A204.1 (cell line): Measurements from ENCODE around the gene CHIT1.
"Not testable (repeated sequence)": the region's sequence is repeated elsewhere in the genome, so short reads cannot be mapped to it uniquely, and the experiment has no call there.

ENCODE experiments used
- FAIRE-seq: peaks from 2 replicates; lab custom pipeline; 2012; peaks lifted over from hg19 to GRCh38; lab: Jason Lieb, UNC

Gene CHIT1

GRCh38 chr1:203265541-203265940 is 36.1 kb upstream of the CHIT1 start:
- FAIRE-seq: no peak

GRCh38 chr1:203264052-203264501 is 34.6 kb upstream of the CHIT1 start:
- no peak for FAIRE-seq

GRCh38 chr1:203263496-203263895 is 34.0 kb upstream of the CHIT1 start:
- FAIRE-seq: no peak

GRCh38 chr1:203256636-203257035 is 27.2 kb upstream of the CHIT1 start:
- not testable (repeated sequence) for FAIRE-seq

GRCh38 chr1:203254782-203255181 is 25.3 kb upstream of the CHIT1 start:
- FAIRE-seq: not testable (repeated sequence)

- FAIRE-seq: no peak
Observed at GRCh38 chr1:203252678-203253077, 23.2 kb upstream of the CHIT1 start.

- no peak for FAIRE-seq
Observed at GRCh38 chr1:203251466-203251865, 22.0 kb upstream of the CHIT1 start.

- no peak for FAIRE-seq
Observed at GRCh38 chr1:203250911-203251310, 21.4 kb upstream of the CHIT1 start.

- no peak for FAIRE-seq
Observed at GRCh38 chr1:203244776-203245175, 15.3 kb upstream of the CHIT1 start.

GRCh38 chr1:203241708-203242107 is 12.2 kb upstream of the CHIT1 start:
- FAIRE-seq: not testable (repeated sequence)

- no peak for FAIRE-seq
Observed at GRCh38 chr1:203239526-203240305, 10.2 kb upstream of the CHIT1 start.

- FAIRE-seq: no peak
Observed at GRCh38 chr1:203239081-203239480, 9.6 kb upstream of the CHIT1 start.

GRCh38 chr1:203238535-203238934 is 9.1 kb upstream of the CHIT1 start:
- no peak for FAIRE-seq

- FAIRE-seq: not testable (repeated sequence)
Observed at GRCh38 chr1:203234901-203235300, 5.4 kb upstream of the CHIT1 start.

- no peak for FAIRE-seq
Observed at GRCh38 chr1:203228670-203229069, 803 bp downstream of the CHIT1 start.

GRCh38 chr1:203227371-203228083 is 1.9 kb downstream of the CHIT1 start:
- no peak for FAIRE-seq

GRCh38 chr1:203225071-203225470 is 4.4 kb downstream of the CHIT1 start:
- FAIRE-seq: no peak

GRCh38 chr1:203223012-203223775 is 6.3 kb downstream of the CHIT1 start:
- FAIRE-seq: no peak

- no peak for FAIRE-seq
Observed at GRCh38 chr1:203219934-203220333, 9.5 kb downstream of the CHIT1 start.

GRCh38 chr1:203219171-203219570 is 10.3 kb downstream of the CHIT1 start:
- no peak for FAIRE-seq

- FAIRE-seq: no peak
Observed at GRCh38 chr1:203217668-203218067, 11.8 kb downstream of the CHIT1 start.

- FAIRE-seq: no peak
Observed at GRCh38 chr1:203217139-203217655, 12.3 kb downstream of the CHIT1 start.
